Measurements from ENCODE around the gene TMEM134.

DNA sequence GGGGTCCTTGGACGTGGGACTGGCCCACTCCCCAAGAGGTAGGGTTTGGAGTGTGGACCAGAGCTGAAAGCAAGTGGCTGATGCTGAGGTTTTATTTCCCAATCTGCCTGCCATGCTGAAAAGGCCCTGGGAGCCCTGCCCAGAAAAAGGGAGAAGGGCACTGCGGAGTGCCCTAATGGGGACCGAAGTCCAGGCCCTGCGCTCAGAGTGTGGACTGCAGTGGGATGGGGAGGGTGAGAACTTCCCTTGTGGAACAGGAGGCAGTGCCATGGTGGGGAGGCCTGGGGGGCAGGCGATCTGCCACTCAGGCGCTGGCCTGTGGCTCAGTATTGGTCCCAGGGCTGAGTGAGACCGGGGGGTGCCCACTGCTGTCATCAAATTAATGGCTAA is 20.8 kb downstream of the TMEM134 start:
- TF ChIP-seq, protein P1, sequence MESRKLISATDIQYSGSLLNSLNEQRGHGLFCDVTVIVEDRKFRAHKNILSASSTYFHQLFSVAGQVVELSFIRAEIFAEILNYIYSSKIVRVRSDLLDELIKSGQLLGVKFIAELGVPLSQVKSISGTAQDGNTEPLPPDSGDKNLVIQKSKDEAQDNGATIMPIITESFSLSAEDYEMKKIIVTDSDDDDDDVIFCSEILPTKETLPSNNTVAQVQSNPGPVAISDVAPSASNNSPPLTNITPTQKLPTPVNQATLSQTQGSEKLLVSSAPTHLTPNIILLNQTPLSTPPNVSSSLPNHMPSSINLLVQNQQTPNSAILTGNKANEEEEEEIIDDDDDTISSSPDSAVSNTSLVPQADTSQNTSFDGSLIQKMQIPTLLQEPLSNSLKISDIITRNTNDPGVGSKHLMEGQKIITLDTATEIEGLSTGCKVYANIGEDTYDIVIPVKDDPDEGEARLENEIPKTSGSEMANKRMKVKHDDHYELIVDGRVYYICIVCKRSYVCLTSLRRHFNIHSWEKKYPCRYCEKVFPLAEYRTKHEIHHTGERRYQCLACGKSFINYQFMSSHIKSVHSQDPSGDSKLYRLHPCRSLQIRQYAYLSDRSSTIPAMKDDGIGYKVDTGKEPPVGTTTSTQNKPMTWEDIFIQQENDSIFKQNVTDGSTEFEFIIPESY (CRISPR knock-in tag; IDR thresholded peaks at IDR 0.05): no peak
- TF ChIP-seq, protein P2, sequence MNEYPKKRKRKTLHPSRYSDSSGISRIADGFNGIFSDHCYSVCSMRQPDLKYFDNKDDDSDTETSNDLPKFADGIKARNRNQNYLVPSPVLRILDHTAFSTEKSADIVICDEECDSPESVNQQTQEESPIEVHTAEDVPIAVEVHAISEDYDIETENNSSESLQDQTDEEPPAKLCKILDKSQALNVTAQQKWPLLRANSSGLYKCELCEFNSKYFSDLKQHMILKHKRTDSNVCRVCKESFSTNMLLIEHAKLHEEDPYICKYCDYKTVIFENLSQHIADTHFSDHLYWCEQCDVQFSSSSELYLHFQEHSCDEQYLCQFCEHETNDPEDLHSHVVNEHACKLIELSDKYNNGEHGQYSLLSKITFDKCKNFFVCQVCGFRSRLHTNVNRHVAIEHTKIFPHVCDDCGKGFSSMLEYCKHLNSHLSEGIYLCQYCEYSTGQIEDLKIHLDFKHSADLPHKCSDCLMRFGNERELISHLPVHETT (CRISPR knock-in tag; conservative IDR thresholded peaks at IDR 0.05 in 1 of 2, IDR thresholded peaks at IDR 0.05 in 1 of 2): no peak
- TF ChIP-seq EP300 (IDR thresholded peaks at IDR 0.05; ENCODE audit: low read length) (no peak), SIX5 (IDR thresholded peaks at IDR 0.05; ENCODE audit: borderline replicate concordance in 1 of 2, insufficient read depth in 1 of 2, low read depth in 1 of 2, low read length in 2 of 2) (no peak), POLR2A (conservative IDR thresholded peaks at IDR 0.05) (no peak), ZNF41 (CRISPR knock-in tag; conservative IDR thresholded peaks at IDR 0.05) (no peak), SRSF7 (optimal IDR thresholded peaks at IDR 0.05; ENCODE audit: low read depth, low read length) (no peak), NBN (IDR thresholded peaks at IDR 0.05; ENCODE audit: low read depth) (no peak), KLF13 (tag; IDR thresholded peaks at IDR 0.05; ENCODE audit: borderline replicate concordance, low read depth) (no peak), RFX5 (IDR thresholded peaks at IDR 0.05; ENCODE audit: low read depth, low read length) (no peak)
- TF ChIP-seq, protein P3, sequence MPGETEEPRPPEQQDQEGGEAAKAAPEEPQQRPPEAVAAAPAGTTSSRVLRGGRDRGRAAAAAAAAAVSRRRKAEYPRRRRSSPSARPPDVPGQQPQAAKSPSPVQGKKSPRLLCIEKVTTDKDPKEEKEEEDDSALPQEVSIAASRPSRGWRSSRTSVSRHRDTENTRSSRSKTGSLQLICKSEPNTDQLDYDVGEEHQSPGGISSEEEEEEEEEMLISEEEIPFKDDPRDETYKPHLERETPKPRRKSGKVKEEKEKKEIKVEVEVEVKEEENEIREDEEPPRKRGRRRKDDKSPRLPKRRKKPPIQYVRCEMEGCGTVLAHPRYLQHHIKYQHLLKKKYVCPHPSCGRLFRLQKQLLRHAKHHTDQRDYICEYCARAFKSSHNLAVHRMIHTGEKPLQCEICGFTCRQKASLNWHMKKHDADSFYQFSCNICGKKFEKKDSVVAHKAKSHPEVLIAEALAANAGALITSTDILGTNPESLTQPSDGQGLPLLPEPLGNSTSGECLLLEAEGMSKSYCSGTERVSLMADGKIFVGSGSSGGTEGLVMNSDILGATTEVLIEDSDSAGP (CRISPR knock-in tag; IDR thresholded peaks at IDR 0.05): no peak

All from K562 (cell line).